NCI-H187 (cell line): ENCODE data around the gene PTGIS.

Source experiments
- DNase-seq, 2 experiments: peaks; one replicate each; lab custom pipeline; 2025; lab: John Stamatoyannopoulos, UW

Gene PTGIS

GRCh38 chr20:49595811-49596561 lies 28.0 kb upstream of the PTGIS start:
- DNase-seq: no peak

GRCh38 chr20:49595346-49595745 lies 27.4 kb upstream of the PTGIS start:
- no peak for DNase-seq

GRCh38 chr20:49594931-49595315 lies 27.0 kb upstream of the PTGIS start:
- no peak for DNase-seq

- DNase-seq: no peak
These were observed 26.4 kb upstream of the PTGIS start for GRCh38 chr20:49594143-49594930.

GRCh38 chr20:49593466-49594142 lies 25.7 kb upstream of the PTGIS start:
- DNase-seq: no peak

GRCh38 chr20:49592120-49592519 lies 24.2 kb upstream of the PTGIS start:
- DNase-seq: no peak

- no peak for DNase-seq
These were observed 23.4 kb upstream of the PTGIS start for GRCh38 chr20:49591217-49591865.

GRCh38 chr20:49590163-49591017 lies 22.5 kb upstream of the PTGIS start:
- no peak for DNase-seq

GRCh38 chr20:49589747-49590146 lies 21.8 kb upstream of the PTGIS start:
- no peak for DNase-seq

GRCh38 chr20:49587111-49587570 lies 19.2 kb upstream of the PTGIS start:
- no peak for DNase-seq

GRCh38 chr20:49585585-49586245 lies 17.8 kb upstream of the PTGIS start:
- no peak for DNase-seq

- no peak for DNase-seq
These were observed 16.8 kb upstream of the PTGIS start for GRCh38 chr20:49584418-49585382.

- DNase-seq: no peak
These were observed 15.9 kb upstream of the PTGIS start for GRCh38 chr20:49583669-49584417.

GRCh38 chr20:49583343-49583668 lies 15.4 kb upstream of the PTGIS start:
- no peak for DNase-seq

GRCh38 chr20:49582413-49583334 lies 14.7 kb upstream of the PTGIS start:
- DNase-seq: no peak

- DNase-seq: no peak
These were observed 13.5 kb upstream of the PTGIS start for GRCh38 chr20:49581482-49581881.

GRCh38 chr20:49580813-49581174 lies 12.9 kb upstream of the PTGIS start:
- DNase-seq: no peak
